HepG2 (cell line): ENCODE data around the gene MAN1B1. TPM values are rescaled to one million over a fixed set of nuclear protein-coding genes. Genes with fewer than 3 reads are reported as not detected.

Experiments
- ATAC-seq: fragments of 200-7000 bp; cut with Tn5 transposase; 3 replicates; pipeline ENCODE4 v1.9.1; 2020; ENCODE audit warnings: mild to moderate bottlenecking, moderate library complexity
- BruUV-seq: library from RNA; stranded (reverse); fragments of 400-500 nt; replicated peaks from 2 replicates; lab custom pipeline; 2021; lab: Mats Ljungman, UMichigan
- CTCF ChIA-PET: fragments of 300-600 bp; formaldehyde crosslinking; extraction: SDS; loops from one replicate; lab custom pipeline; 2021; ENCODE audit warnings: low total read pairs, inconsistent platforms, low intra/inter-chr PET ratio; lab: Yijun Ruan, JAX
- POLR2A ChIA-PET: fragments of 350-600 bp; sonication (Branson Sonifier 250); formaldehyde crosslinking; loops from one replicate; lab custom pipeline; 2020; ENCODE audit warnings: antibody characterized with exemption, inconsistent platforms; lab: Yijun Ruan, JAX
- DNase-seq: peaks from one replicate; pipeline ENCODE4 v3.0.0-alpha.2; 2015; ENCODE audit warnings: low spot score
- FAIRE-seq: peaks from 3 replicates; lab custom pipeline; 2011; peaks lifted over from hg19 to GRCh38; lab: Jason Lieb, UNC
- H2AFZ ChIP-seq: one replicate; pipeline ENCODE4 v1.6.1; 2011; ENCODE audit warnings: low read length, inconsistent platforms
- H3K27ac ChIP-seq: fragments of 300-600 bp; 3 replicates; pipeline ENCODE4 v1.8.0; 2011; ENCODE audit warnings: mixed run types, mild to moderate bottlenecking, mixed read lengths, low read length, inconsistent platforms; ENCODE audit not compliant: insufficient read depth; ENCODE audit errors: extremely low read length
- H3K27me3 ChIP-seq, 2 experiments: fragments of 200-600 bp in 1 of 2; 2 replicates in 1 of 2; 3 replicates in 1 of 2; pipeline versions ENCODE4 v1.6.0 to v1.8.0; 2011; ENCODE audit warnings: low read length in 2 of 2, mild to moderate bottlenecking in 2 of 2, moderate library complexity in 2 of 2, inconsistent platforms in 1 of 2; ENCODE audit not compliant: insufficient read depth in 2 of 2, control insufficient read depth in 1 of 2
- H3K36me3 ChIP-seq, 2 experiments: fragments of 200-600 bp in 1 of 2; replicated peaks in 1 of 2; 2 replicates in 1 of 2; 3 replicates in 1 of 2; pipeline versions ENCODE4 v1.5.1 to v1.8.0; 2011; ENCODE audit warnings: low read length in 2 of 2, inconsistent platforms in 1 of 2; ENCODE audit not compliant: insufficient read depth in 2 of 2, control insufficient read depth in 1 of 2
- H3K4me1 ChIP-seq: 2 replicates; pipeline ENCODE4 v1.5.1; 2012; ENCODE audit warnings: low read length, inconsistent platforms; ENCODE audit not compliant: insufficient read depth
- H3K4me2 ChIP-seq: 2 replicates; pipeline ENCODE4 v1.6.0; 2011; ENCODE audit warnings: low read depth, low read length, inconsistent platforms
- H3K4me3 ChIP-seq, 3 experiments: fragments of 200-600 bp in 1 of 3; sonication (generic), shearing (Covaris generic) in 1 of 3; replicated peaks in 1 of 3; 2 replicates each; pipeline ENCODE4 v1.5.1; 2011 to 2016; ENCODE audit warnings: low read length in 3 of 3, inconsistent platforms in 2 of 3, low read depth in 2 of 3, mild to moderate bottlenecking in 2 of 3, control low read depth in 1 of 3, mixed read lengths in 1 of 3; ENCODE audit not compliant: insufficient read depth in 1 of 3
- H3K79me2 ChIP-seq: one replicate; pipeline ENCODE4 v1.6.1; 2011; ENCODE audit warnings: low read length, inconsistent platforms; ENCODE audit not compliant: insufficient read depth
- H3K9ac ChIP-seq: 2 replicates; pipeline ENCODE4 v1.6.0; 2011; ENCODE audit warnings: mild to moderate bottlenecking, low read depth, low read length, inconsistent platforms; ENCODE audit not compliant: insufficient read depth
- H3K9me3 ChIP-seq: 2 replicates; pipeline ENCODE4 v1.5.1; 2012; ENCODE audit warnings: mild to moderate bottlenecking, low read length
- H4K20me1 ChIP-seq: 2 replicates; pipeline ENCODE4 v1.6.0; 2011; ENCODE audit warnings: inconsistent platforms, mild to moderate bottlenecking, low read length, moderate library complexity; ENCODE audit not compliant: insufficient read depth
- SMAD9 ChIP-seq: sonication (generic); formaldehyde crosslinking; IDR thresholded peaks from 2 replicates; pipeline ENCODE4 v1.5.1; 2020; ENCODE audit warnings: mild to moderate bottlenecking, missing genetic modification reagents
- WGBS: methylation state at CpG from one replicate; pipeline ENCODE4 v1.1.6; 2017; ENCODE audit warnings: low lambda C conversion rate; 5-methylcytosine and 5-hydroxymethylcytosine counted together
- in situ Hi-C: cut with HindIII; loops from 2 replicates; pipeline ENCODE4 v1.10.0; 2017; ENCODE audit warnings: low pct_unique_long_range_greater_than_20kb; ENCODE audit not compliant: extremely low pct_ligation_motif_present
- intact Hi-C: fragments of 100-400 bp; cut with micrococcal nuclease; formaldehyde crosslinking; loops from one replicate; pipeline ENCODE4 v1.10.0; 2022; ENCODE audit not compliant: unreplicated experiment
- polyA plus RNA-seq, 8 experiments: library from polyadenylated mRNA; depleted of rRNA in 3 of 8; stranded (reverse) in 7 of 8; unstranded in 1 of 8; fragments of >200 nt; fragmentation: Illumina TruSeq in 4 of 8; extraction: Trizol in 4 of 8; gene quantifications; 2 replicates each; pipeline versions ENCODE4 v1.2.1 to v1.2.3, GENCODE V29; 2011 to 2016; ENCODE audit warnings: low read depth in 4 of 8, missing spikeins in 1 of 8, mixed read lengths in 1 of 8; ENCODE audit not compliant: insufficient read depth in 1 of 8
- total RNA-seq, 5 experiments: library from RNA; depleted of rRNA; stranded (reverse); fragments of >200 nt; fragmentation: Illumina TruSeq; extraction: Trizol; gene quantifications; 2 replicates each; pipeline ENCODE4 v1.2.3, GENCODE V29; 2016; ENCODE audit warnings: low read depth in 1 of 5
- TF ChIP-seq, protein P1 (sequence below): fragments of 450-650 bp; IDR thresholded peaks from 2 replicates; pipeline ENCODE4 v1.6.1; 2016
- TF ChIP-seq, protein P2 (sequence below): sonication (generic); formaldehyde crosslinking; IDR thresholded peaks from 2 replicates; pipeline ENCODE4 v1.5.1; 2020; ENCODE audit warnings: mild to moderate bottlenecking, missing genetic modification reagents, moderate library complexity
- TF ChIP-seq, protein P3 (sequence below): sonication (generic); formaldehyde crosslinking; IDR thresholded peaks from 2 replicates; pipeline ENCODE4 v1.4.0; 2020; ENCODE audit warnings: mild to moderate bottlenecking, low read depth, missing genetic modification reagents
- TF ChIP-seq, protein P4 (sequence below): sonication (generic); formaldehyde crosslinking; IDR thresholded peaks from 2 replicates; pipeline ENCODE4 v1.5.0; 2020; ENCODE audit warnings: missing genetic modification reagents, mild to moderate bottlenecking, borderline replicate concordance
- TF ChIP-seq, protein P5 (sequence below): sonication (generic); formaldehyde crosslinking; IDR thresholded peaks from 2 replicates; pipeline ENCODE4 v1.4.0; 2020; ENCODE audit warnings: missing genetic modification reagents

MAN1B1 gene
- total and polyA plus RNA-seq, 2 of the 13 experiments (the other 11 are each of a cell fraction or from before 2014, with no cell fraction given), result 48.9 to 59.5 TPM

DNA sequence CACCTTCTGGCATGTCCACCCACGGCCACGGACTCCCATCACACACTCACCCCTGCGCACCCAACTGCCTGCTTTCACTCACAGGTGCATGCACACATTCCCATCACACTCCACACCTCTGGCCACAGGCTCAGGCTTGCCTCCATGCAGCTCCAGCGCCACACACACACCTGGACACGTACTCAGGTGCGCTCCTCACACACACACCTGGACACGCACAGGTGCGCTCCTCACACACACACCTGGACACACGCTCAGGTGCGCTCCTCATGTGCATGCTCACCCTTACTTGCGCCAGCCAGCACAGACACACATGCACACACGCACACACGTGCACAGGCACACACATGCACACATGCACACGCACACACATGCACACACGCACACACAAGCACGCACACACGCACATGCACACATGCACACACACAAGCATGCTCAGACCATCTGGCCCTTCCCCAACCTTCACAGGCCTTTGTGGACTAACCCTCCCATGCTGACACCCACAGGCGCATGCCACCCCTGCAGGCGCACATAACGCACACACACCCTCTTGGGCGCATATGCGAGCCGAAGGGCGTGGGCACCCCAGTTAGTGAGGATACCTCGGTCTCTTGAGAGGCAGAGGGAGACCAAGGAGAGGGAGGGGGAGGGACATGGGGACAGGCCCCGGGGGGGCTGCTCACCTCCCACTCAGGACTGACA, 60.5 kb downstream of the MAN1B1 start:
- no peak for ATAC-seq
- Histone ChIP-seq H3K79me2 (no peaks in the 10 kb centered on the region), H3K27ac (no peak overlapping the region), H3K4me2 (no peak overlapping the region), H3K9me3 (no peaks in the 10 kb centered on the region), H3K36me3 (no peaks in the 10 kb centered on the region), H3K4me3 (no peak overlapping the region), H3K9ac (no peak overlapping the region), H2AFZ (no peak overlapping the region), H3K27me3 (peaks cover 14 to 56% of the 10 kb centered on the region in 2 experiments), H3K4me1 (peaks cover 26% of the 10 kb centered on the region), H4K20me1 (no peaks in the 10 kb centered on the region)
- FAIRE-seq, result no peak
- intact Hi-C loops, result no loop called here
- WGBS, result 61% methylated on average over 21 of the region's 26 CpGs
- TF ChIP-seq, protein P1, sequence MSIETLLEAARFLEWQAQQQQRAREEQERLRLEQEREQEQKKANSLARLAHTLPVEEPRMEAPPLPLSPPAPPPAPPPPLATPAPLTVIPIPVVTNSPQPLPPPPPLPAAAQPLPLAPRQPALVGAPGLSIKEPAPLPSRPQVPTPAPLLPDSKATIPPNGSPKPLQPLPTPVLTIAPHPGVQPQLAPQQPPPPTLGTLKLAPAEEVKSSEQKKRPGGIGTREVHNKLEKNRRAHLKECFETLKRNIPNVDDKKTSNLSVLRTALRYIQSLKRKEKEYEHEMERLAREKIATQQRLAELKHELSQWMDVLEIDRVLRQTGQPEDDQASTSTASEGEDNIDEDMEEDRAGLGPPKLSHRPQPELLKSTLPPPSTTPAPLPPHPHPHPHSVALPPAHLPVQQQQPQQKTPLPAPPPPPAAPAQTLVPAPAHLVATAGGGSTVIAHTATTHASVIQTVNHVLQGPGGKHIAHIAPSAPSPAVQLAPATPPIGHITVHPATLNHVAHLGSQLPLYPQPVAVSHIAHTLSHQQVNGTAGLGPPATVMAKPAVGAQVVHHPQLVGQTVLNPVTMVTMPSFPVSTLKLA, result peak; percentile 92
- TF ChIP-seq SMAD9 (CRISPR knock-in tag), result no peak
- DNase-seq, result no peak
- ChIA-PET CTCF (no interaction called here), POLR2A (no interaction called here)
- in situ Hi-C loops, result no loop called here
- BruUV-seq, result no TSS peak

DNA sequence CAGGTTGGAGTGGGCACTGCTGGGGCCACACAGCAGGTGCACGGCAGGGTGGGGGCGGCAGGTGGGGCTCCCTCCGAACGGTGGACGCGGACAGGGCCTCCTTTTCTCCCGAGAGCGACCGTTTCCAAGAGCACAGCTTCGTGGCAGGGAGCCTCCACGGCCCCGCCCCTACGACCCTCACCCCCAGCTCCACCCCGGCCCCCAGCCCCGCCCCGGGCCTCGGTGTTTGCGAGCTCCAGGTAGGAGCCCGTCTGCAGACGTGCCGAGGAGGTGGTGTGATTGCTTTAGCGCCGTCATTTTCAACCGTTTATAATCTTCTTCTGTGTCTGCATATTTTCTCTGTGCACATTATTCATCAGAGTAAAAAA, 61.0 kb downstream of the MAN1B1 start:
- Histone ChIP-seq H4K20me1 (no peaks in the 10 kb centered on the region), H3K27ac (no peak overlapping the region), H3K79me2 (no peaks in the 10 kb centered on the region), H3K27me3 (peaks cover 10 to 51% of the 10 kb centered on the region in 2 experiments; a peak in 4 of 5 replicates), H3K4me3 (no peak overlapping the region), H3K4me1 (peaks cover 30% of the 10 kb centered on the region), H3K4me2 (no peak overlapping the region), H3K36me3 (no peaks in the 10 kb centered on the region), H3K9me3 (no peaks in the 10 kb centered on the region), H3K9ac (no peak overlapping the region), H2AFZ (no peak overlapping the region)
- ChIA-PET POLR2A (no interaction called here), CTCF (no interaction called here)
- in situ Hi-C loops (no loop called here), intact Hi-C loops (no loop called here)
- BruUV-seq, result no TSS peak
- WGBS, result 9% methylated on average over 10 of the region's 24 CpGs
- no peak for FAIRE-seq
- no peak for DNase-seq
- no peak for ATAC-seq
- TF ChIP-seq, protein P2, sequence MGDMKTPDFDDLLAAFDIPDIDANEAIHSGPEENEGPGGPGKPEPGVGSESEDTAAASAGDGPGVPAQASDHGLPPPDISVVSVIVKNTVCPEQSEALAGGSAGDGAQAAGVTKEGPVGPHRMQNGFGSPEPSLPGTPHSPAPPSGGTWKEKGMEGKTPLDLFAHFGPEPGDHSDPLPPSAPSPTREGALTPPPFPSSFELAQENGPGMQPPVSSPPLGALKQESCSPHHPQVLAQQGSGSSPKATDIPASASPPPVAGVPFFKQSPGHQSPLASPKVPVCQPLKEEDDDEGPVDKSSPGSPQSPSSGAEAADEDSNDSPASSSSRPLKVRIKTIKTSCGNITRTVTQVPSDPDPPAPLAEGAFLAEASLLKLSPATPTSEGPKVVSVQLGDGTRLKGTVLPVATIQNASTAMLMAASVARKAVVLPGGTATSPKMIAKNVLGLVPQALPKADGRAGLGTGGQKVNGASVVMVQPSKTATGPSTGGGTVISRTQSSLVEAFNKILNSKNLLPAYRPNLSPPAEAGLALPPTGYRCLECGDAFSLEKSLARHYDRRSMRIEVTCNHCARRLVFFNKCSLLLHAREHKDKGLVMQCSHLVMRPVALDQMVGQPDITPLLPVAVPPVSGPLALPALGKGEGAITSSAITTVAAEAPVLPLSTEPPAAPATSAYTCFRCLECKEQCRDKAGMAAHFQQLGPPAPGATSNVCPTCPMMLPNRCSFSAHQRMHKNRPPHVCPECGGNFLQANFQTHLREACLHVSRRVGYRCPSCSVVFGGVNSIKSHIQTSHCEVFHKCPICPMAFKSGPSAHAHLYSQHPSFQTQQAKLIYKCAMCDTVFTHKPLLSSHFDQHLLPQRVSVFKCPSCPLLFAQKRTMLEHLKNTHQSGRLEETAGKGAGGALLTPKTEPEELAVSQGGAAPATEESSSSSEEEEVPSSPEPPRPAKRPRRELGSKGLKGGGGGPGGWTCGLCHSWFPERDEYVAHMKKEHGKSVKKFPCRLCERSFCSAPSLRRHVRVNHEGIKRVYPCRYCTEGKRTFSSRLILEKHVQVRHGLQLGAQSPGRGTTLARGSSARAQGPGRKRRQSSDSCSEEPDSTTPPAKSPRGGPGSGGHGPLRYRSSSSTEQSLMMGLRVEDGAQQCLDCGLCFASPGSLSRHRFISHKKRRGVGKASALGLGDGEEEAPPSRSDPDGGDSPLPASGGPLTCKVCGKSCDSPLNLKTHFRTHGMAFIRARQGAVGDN (CRISPR knock-in tag), result no peak
- TF ChIP-seq, protein P3, sequence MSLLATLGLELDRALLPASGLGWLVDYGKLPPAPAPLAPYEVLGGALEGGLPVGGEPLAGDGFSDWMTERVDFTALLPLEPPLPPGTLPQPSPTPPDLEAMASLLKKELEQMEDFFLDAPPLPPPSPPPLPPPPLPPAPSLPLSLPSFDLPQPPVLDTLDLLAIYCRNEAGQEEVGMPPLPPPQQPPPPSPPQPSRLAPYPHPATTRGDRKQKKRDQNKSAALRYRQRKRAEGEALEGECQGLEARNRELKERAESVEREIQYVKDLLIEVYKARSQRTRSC, result no peak
- TF ChIP-seq, protein P4, sequence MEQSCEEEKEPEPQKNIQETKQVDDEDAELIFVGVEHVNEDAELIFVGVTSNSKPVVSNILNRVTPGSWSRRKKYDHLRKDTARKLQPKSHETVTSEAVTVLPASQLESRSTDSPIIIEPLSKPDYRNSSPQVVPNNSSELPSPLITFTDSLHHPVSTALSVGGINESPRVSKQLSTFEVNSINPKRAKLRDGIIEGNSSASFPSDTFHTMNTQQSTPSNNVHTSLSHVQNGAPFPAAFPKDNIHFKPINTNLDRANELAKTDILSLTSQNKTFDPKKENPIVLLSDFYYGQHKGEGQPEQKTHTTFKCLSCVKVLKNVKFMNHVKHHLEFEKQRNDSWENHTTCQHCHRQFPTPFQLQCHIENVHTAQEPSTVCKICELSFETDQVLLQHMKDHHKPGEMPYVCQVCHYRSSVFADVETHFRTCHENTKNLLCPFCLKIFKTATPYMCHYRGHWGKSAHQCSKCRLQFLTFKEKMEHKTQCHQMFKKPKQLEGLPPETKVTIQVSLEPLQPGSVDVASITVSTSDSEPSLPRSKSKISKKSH, result no peak
- TF ChIP-seq, protein P5, sequence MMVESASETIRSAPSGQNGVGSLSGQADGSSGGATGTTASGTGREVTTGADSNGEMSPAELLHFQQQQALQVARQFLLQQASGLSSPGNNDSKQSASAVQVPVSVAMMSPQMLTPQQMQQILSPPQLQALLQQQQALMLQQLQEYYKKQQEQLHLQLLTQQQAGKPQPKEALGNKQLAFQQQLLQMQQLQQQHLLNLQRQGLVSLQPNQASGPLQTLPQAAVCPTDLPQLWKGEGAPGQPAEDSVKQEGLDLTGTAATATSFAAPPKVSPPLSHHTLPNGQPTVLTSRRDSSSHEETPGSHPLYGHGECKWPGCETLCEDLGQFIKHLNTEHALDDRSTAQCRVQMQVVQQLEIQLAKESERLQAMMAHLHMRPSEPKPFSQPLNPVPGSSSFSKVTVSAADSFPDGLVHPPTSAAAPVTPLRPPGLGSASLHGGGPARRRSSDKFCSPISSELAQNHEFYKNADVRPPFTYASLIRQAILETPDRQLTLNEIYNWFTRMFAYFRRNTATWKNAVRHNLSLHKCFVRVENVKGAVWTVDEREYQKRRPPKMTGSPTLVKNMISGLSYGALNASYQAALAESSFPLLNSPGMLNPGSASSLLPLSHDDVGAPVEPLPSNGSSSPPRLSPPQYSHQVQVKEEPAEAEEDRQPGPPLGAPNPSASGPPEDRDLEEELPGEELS (CRISPR knock-in tag), result no peak
